DOHH2 (cell line): ENCODE measurements around the gene PLXNA3.

ENCODE experiments used
- CTCF ChIP-seq: fragments of 200-600 bp; sonication (generic); IDR thresholded peaks from one replicate; pipeline ENCODE4 v1.5.1; 2014; ENCODE audit warnings: antibody characterized with exemption, mild to moderate bottlenecking, low read depth, low read length; ENCODE audit not compliant: poor library complexity, severe bottlenecking
- EZH2phosphoT487 ChIP-seq: fragments of 200-600 bp; sonication (generic); IDR thresholded peaks from 2 replicates; pipeline ENCODE4 v1.6.1; 2017; ENCODE audit warnings: borderline replicate concordance, mild to moderate bottlenecking, antibody characterized with exemption, low read length, moderate library complexity, mixed read lengths

DNA sequence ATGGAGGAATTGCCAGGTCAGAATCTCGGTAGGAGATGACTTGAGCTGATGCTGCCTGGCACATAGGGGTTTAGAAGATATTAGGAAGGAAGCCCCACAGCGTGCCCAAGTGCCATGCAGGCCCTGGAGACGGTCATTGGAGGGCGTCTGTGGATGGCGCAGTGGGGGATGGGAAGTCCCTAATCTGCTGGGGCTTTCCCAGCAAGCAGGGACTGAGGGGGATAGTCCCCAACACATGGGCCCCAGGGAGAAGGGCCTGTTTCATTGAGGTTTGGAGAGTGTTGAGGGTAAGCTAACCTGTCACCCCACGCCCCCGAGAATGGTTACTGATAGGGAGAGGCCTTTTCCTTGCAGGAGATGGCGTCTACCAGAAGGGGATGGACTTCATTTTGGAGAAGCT lies 38.9 kb upstream of the PLXNA3 start:
- no peak for TF ChIP-seq CTCF
- no peak for TF ChIP-seq EZH2phosphoT487
